GM12875 (cell line): ENCODE data around the gene SLC39A13.

Source experiments
- H3K4me3 ChIP-seq: one replicate; pipeline ENCODE4 v1.5.1; 2011; ENCODE audit warnings: low read depth, low read length, control low read depth
- TF ChIP-seq, protein P1 (sequence below): IDR thresholded peaks from 2 replicates; pipeline ENCODE4 v1.5.1; 2011; ENCODE audit warnings: low read depth, mild to moderate bottlenecking, control low read depth, inconsistent platforms, low read length, moderate library complexity, borderline replicate concordance; ENCODE audit not compliant: insufficient read depth

SLC39A13 gene

DNA sequence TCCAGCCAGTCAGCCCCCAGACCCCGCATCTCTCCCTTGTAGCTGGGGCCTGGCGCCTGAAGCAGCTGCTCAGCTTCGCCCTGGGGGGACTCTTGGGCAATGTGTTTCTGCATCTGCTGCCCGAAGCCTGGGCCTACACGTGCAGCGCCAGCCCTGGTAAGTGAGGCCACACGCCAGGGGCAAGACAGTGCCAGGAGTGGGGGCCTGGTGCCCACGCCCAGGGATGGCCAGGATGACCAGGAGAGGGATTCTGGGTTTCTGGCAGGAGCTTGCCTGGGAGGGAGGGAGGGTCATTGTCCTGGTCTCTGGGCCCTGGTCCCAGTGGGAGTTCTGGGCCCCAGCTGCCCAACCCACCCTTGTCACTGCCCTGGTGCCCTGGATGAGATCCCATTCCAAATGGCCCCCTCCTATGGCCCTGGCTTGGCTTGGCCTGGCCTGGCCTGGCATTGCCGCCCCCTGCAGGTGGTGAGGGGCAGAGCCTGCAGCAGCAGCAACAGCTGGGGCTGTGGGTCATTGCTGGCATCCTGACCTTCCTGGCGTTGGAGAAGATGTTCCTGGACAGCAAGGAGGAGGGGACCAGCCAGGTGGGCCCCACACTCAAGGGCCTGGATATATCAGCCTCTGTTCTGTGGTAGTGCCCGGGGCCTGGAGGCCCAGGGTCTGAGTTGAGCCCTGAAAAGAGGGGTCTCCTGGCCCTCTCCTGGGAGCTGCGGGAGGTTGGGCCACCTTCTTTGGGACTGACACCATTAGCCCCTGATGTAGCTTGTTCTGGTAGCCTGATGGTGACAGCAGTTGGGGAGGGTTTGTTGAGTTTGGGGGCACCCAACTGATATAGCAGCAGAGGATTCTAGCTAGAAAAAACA, 3.7 kb downstream of the SLC39A13 start:
- TF ChIP-seq, protein P1, sequence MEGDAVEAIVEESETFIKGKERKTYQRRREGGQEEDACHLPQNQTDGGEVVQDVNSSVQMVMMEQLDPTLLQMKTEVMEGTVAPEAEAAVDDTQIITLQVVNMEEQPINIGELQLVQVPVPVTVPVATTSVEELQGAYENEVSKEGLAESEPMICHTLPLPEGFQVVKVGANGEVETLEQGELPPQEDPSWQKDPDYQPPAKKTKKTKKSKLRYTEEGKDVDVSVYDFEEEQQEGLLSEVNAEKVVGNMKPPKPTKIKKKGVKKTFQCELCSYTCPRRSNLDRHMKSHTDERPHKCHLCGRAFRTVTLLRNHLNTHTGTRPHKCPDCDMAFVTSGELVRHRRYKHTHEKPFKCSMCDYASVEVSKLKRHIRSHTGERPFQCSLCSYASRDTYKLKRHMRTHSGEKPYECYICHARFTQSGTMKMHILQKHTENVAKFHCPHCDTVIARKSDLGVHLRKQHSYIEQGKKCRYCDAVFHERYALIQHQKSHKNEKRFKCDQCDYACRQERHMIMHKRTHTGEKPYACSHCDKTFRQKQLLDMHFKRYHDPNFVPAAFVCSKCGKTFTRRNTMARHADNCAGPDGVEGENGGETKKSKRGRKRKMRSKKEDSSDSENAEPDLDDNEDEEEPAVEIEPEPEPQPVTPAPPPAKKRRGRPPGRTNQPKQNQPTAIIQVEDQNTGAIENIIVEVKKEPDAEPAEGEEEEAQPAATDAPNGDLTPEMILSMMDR, result peak; percentile 98

DNA sequence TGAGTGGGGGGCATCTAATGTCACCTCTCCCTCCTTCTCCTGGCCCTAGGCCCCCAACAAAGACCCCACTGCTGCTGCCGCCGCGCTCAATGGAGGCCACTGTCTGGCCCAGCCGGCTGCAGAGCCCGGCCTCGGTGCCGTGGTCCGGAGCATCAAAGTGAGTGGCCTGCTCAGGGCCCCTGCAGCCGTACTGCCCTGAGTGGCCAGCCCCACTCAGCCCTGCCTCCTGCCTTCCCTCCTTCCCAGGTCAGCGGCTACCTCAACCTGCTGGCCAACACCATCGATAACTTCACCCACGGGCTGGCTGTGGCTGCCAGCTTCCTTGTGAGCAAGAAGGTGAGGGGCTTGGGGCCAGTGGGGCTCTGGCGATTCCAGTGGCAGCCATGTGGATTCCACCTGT, 5.0 kb downstream of the SLC39A13 start:
- TF ChIP-seq, protein P1, result no peak
- H3K4me3 ChIP-seq, result no peak overlapping the region

More for the DNA sequence above, 3.7 kb downstream of the SLC39A13 start:
- H3K4me3 ChIP-seq, result no peak overlapping the region

DNA sequence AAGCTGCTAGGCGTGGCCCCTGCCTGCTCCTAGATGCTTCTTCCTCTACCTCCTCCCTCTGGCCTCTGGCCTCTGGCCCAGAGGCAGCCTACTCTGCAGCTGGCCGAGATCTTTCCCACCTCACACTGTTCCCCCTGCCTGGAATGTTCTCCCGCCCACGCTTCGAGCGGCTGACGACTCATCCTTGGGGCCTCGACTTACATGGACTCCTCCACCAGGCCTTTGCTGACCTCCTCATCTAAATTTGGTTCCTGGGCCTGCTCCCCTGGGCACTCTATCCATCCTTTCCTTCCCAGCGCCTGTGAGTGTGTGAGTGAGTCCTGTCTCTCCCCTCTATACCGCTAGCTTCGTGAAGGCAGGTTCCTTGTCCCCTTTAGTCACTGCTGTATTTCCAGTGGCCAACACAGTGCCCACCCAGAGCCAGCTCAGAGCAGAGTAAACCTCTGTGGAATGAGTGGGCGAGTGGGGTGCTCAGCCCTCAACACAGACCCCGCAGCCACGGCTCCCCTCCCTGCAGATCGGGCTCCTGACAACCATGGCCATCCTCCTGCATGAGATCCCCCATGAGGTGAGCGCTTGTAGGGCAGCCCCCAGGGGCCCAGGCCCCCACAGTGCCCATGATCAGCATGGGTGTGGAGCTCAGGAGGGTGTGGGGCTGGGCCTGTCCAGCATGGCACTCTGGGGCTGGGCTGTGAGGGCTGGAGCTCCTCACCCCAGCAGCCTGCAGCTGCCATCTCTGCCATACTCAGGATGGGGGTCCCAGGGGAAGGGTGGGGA, 5.7 kb downstream of the SLC39A13 start:
- TF ChIP-seq, protein P1, result no peak
- H3K4me3 ChIP-seq, result no peak overlapping the region

DNA sequence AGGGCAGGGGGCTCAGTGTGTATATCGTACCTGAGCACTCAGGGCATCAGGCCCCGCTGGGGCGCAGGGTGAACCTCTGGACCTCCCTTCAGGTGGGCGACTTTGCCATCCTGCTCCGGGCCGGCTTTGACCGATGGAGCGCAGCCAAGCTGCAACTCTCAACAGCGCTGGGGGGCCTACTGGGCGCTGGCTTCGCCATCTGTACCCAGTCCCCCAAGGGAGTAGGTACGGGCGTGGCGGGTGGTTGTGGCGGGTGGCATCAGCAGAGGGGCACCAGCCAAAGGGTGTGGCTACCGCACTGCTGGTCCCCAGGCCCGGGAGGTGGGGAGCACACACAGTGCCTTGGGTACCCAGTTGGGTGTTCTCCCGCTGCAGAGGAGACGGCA, 6.3 kb downstream of the SLC39A13 start:
- TF ChIP-seq, protein P1, result no peak
- H3K4me3 ChIP-seq, result no peak overlapping the region

DNA sequence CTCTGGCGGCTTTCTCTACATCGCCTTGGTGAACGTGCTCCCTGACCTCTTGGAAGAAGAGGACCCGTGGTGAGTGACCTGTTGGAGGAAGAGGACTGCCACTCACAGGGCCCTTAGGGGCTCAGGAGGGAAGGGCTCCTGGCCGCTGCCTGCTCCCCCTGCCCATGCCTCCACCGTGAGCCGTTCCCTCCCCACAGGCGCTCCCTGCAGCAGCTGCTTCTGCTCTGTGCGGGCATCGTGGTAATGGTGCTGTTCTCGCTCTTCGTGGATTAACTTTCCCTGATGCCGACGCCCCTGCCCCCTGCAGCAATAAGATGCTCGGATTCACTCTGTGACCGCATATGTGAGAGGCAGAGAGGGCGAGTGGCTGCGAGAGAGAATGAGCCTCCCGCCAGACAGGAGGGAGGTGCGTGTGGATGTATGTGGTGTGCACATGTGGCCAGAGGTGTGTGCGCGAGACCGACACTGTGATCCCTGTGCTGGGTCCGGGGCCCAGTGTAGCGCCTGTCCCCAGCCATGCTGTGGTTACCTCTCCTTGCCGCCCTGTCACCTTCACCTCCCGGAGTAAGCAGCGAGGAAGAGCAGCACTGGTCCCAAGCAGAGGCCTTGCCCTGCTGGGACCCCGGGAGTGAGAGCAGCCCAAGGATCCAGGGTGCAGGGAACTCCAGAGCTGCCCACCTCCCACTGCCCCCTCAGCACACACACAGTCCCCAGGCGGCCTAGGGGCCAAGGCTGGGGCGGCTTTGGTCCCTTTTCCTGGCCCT, 6.9 kb downstream of the SLC39A13 start:
- H3K4me3 ChIP-seq, result no peak overlapping the region
- TF ChIP-seq, protein P1, result no peak

DNA sequence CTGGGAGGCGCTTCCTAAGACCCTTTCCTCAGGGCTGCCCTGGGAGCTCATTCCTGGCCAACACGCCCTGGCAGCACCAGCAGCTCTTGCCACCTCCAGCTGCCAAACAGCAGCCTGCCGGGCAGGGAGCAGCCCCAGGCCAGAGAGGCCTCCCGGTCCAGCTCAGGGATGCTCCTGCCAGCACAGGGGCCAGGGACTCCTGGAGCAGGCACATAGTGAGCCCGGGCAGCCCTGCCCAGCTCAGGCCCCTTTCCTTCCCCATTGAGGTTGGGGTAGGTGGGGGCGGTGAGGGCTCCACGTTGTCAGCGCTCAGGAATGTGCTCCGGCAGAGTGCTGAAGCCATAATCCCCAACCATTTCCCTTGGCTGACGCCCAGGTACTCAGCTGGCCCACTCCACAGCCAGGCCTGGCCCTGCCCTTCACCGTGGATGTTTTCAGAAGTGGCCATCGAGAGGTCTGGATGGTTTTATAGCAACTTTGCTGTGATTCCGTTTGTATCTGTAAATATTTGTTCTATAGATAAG, 7.6 kb downstream of the SLC39A13 start:
- H3K4me3 ChIP-seq, result no peak overlapping the region
- TF ChIP-seq, protein P1, result no peak
